ENCODE data around the gene ANGPTL4. TPM values are rescaled to one million over a fixed set of nuclear protein-coding genes. Genes with fewer than 3 reads are reported as not detected.
"Not testable (repeated sequence)": the region's sequence is repeated elsewhere in the genome, so short reads cannot be mapped to it uniquely, and the experiment has no call there.

ANGPTL4 gene
- total RNA-seq, 1 experiment from 2014 or later, result 32.8 TPM

DNA sequence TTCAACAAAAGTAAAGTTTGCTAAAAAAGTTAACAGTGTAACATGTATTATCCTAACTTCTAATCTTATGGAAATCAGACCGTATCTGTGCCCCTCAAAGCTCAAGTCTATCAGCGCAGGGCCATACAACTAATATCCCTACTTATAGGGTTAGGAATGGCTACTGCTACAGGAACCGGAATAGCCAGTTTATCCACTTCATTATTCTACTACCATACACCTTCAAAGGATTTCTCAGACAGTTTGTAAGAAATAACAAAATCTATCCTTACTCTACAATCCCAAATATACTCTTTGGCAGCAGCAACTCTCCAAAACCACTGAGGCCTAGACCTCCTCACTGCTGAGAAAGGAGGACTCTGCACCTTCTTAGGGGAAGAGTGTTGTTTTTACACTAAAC, 21.6 kb downstream of the ANGPTL4 start:
- BruUV-seq (replicated peaks); CTCF ChIA-PET; H3K9me3 Mint-ChIP-seq (ENCODE audit: unreplicated experiment); H3K4me3 Mint-ChIP-seq (ENCODE audit: unreplicated experiment); H3K4me1 Mint-ChIP-seq (ENCODE audit: insufficient read depth, unreplicated experiment); DNase-seq (ENCODE audit: unreplicated experiment); H3K27ac Mint-ChIP-seq (ENCODE audit: low read depth, unreplicated experiment); H3K27me3 Mint-ChIP-seq (ENCODE audit: insufficient read depth, unreplicated experiment); intact Hi-C loops (cut with micrococcal nuclease); H3K36me3 Mint-ChIP-seq (ENCODE audit: insufficient read depth, unreplicated experiment): not testable (repeated sequence)
- POLR2A ChIA-PET, result interaction anchor here (0.7 to 1.0 kb wide), 2 partner anchors 23 to 65 kb away, joined by 3 read pairs; no protein-coding TSS in a partner anchor

DNA sequence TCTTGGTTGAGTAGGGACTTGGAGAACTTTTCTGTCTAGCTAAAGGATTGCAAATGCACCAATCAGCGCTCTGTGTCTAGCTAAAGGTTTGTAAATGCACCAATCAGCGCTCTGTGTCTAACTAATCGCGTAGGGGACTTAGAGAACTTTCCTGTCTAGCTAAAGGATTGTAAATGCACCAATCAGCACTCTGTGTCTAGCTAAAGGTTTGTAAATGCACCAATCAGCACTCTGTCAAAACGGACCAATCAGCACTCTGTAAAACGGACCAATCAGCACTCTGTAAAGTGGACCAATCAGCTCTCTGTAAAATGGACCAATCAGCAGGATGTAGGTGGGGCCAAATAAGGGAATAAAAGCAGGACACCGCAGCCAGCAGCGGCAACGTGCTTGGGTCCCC, 22.5 kb downstream of the ANGPTL4 start:
- H3K4me3 Mint-ChIP-seq (ENCODE audit: unreplicated experiment); H3K9me3 Mint-ChIP-seq (ENCODE audit: unreplicated experiment); H3K4me1 Mint-ChIP-seq (ENCODE audit: insufficient read depth, unreplicated experiment); intact Hi-C loops (cut with micrococcal nuclease); H3K27me3 Mint-ChIP-seq (ENCODE audit: insufficient read depth, unreplicated experiment); BruUV-seq (replicated peaks); H3K36me3 Mint-ChIP-seq (ENCODE audit: insufficient read depth, unreplicated experiment); DNase-seq (ENCODE audit: unreplicated experiment); H3K27ac Mint-ChIP-seq (ENCODE audit: low read depth, unreplicated experiment): not testable (repeated sequence)
- POLR2A ChIA-PET, result interaction anchor here (0.7 to 1.0 kb wide), 2 partner anchors 24 to 66 kb away, joined by 3 read pairs; no protein-coding TSS in a partner anchor
- CTCF ChIA-PET, result interaction anchor here (0.6 kb wide), 1 partner anchor 535 kb away, joined by 3 read pairs; no protein-coding TSS in a partner anchor

DNA sequence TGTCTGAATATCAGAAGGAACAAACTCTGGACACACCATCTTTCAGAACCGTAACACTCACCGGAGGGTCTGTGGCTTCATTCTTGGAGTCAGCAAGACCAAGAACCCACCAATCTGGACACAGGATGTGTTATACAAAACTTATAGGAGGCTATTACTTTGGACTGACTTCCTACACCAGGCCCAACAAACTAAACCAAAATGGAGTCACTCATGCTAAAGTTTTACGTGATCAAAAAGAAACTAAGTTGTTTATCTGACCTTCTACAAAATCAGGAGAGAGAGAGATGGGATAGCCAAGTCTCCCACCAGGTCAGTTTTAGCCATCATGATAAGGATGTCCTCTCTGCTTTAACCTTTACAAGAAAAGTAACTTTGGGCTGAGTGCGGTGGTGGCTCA, 23.0 kb downstream of the ANGPTL4 start:
- POLR2A ChIA-PET, result interaction anchor here (1.2 kb wide), 1 partner anchor 66 kb away, joined by 4 read pairs; the partner anchor contains the start of genes NDUFA7 and RPS28
- peaks cover 8% of the 10 kb centered on the region for H3K36me3 Mint-ChIP-seq (ENCODE audit: insufficient read depth, unreplicated experiment)
- TF ChIP-seq, protein P1, sequence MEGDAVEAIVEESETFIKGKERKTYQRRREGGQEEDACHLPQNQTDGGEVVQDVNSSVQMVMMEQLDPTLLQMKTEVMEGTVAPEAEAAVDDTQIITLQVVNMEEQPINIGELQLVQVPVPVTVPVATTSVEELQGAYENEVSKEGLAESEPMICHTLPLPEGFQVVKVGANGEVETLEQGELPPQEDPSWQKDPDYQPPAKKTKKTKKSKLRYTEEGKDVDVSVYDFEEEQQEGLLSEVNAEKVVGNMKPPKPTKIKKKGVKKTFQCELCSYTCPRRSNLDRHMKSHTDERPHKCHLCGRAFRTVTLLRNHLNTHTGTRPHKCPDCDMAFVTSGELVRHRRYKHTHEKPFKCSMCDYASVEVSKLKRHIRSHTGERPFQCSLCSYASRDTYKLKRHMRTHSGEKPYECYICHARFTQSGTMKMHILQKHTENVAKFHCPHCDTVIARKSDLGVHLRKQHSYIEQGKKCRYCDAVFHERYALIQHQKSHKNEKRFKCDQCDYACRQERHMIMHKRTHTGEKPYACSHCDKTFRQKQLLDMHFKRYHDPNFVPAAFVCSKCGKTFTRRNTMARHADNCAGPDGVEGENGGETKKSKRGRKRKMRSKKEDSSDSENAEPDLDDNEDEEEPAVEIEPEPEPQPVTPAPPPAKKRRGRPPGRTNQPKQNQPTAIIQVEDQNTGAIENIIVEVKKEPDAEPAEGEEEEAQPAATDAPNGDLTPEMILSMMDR (IDR thresholded peaks at IDR 0.05; ENCODE audit: unreplicated experiment), result no peak
- no peaks in the 10 kb centered on the region for H3K4me1 Mint-ChIP-seq (ENCODE audit: insufficient read depth, unreplicated experiment)
- intact Hi-C loops (cut with micrococcal nuclease), result no loop called here
- no peaks in the 10 kb centered on the region for H3K9me3 Mint-ChIP-seq (ENCODE audit: unreplicated experiment)
- no peak overlapping the region for H3K4me3 Mint-ChIP-seq (ENCODE audit: unreplicated experiment)
- no peaks in the 10 kb centered on the region for H3K27me3 Mint-ChIP-seq (ENCODE audit: insufficient read depth, unreplicated experiment)
- CTCF ChIA-PET, result interaction anchor here (0.7 to 1.2 kb wide), 2 partner anchors 8 to 21 kb away, joined by 3 read pairs; no protein-coding TSS in a partner anchor
- H3K27ac Mint-ChIP-seq (ENCODE audit: low read depth, unreplicated experiment), result no peak overlapping the region
- BruUV-seq (replicated peaks), result no TSS peak
- DNase-seq (ENCODE audit: unreplicated experiment), result no peak

DNA sequence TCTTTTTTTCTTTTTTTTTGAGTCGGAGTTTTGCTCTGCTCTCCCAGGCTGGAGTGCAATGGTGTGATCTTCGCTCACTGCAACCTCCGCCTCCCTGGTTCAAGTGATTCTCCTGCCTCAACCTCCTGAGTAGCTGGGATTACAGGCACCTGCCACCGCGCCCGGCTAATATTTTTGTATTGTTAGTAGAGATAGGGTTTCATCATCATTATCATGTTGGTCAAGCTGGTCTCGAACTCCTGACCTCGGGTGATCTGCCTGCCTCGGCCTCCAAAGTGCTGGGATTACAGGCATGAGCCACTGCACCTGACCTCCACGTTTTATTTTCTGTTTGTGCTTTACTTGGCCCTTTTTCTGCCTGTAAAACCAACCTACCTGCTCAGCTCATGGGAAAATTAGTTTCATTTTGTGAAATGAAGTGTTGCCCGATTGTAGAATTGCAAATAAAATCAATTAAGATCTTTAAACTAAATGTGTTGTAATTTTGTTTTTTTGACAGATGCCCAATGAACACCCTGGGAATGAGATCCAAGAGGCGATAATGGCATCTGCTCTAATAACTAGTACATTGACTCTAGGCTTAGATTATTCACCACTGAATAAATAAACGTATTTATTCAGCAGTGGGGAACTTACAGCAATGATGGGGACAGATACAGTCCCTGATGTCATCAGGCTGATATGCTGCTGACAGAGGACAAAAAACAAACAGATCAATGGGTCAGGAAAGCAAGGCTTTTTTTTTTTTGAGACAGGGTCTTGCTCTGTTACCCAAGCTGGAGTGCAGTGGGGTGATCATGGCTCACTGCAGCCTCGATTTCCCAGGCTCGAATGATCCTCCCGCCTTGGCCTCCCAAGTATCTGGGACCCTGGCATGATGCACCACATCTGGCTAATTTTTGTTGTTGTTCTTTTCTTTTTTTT, 24.0 kb downstream of the ANGPTL4 start:
- Mint-ChIP-seq H3K4me1 (ENCODE audit: insufficient read depth, unreplicated experiment) (peaks cover 2% of the 10 kb centered on the region), H3K36me3 (ENCODE audit: insufficient read depth, unreplicated experiment) (peaks cover 11% of the 10 kb centered on the region), H3K4me3 (ENCODE audit: unreplicated experiment) (no peak overlapping the region), H3K9me3 (ENCODE audit: unreplicated experiment) (no peaks in the 10 kb centered on the region), H3K27ac (ENCODE audit: low read depth, unreplicated experiment) (no peak overlapping the region), H3K27me3 (ENCODE audit: insufficient read depth, unreplicated experiment) (no peaks in the 10 kb centered on the region)
- POLR2A ChIA-PET, result interaction anchor here (0.7 to 1.2 kb wide), 2 partner anchors 28 to 67 kb away, joined by 3 to 4 read pairs; partner anchors contain the start of genes NDUFA7 and RPS28
- CTCF ChIA-PET, result interaction anchor here (0.6 to 1.2 kb wide), 4 partner anchors 9 to 850 kb away, joined by 3 to 4 read pairs (median 3); no protein-coding TSS in a partner anchor
- TSS peak; percentile 6 for BruUV-seq (replicated peaks)
- intact Hi-C loops (cut with micrococcal nuclease), result no loop called here
- TF ChIP-seq, protein P1 (IDR thresholded peaks at IDR 0.05; ENCODE audit: unreplicated experiment), result no peak
- DNase-seq (ENCODE audit: unreplicated experiment), result no peak

DNA sequence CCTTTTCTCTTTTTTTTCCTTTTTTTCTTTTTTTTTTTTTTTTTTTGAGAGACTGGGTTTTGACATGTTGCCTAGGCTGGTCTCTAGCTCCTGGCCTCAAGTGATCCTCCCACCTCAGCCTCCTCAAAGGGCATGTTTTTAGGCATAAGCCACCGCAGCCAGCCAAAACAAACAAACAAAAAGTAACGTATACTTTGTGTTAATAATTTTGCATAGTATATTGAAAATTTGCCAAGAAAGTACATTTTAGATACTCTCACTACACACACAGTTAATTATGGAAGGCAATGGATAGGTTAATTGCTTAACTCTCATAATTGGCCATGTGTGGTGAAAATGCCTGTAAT, 24.6 kb downstream of the ANGPTL4 start:
- intact Hi-C loops (cut with micrococcal nuclease), result no loop called here
- Mint-ChIP-seq H3K9me3 (ENCODE audit: unreplicated experiment) (no peaks in the 10 kb centered on the region), H3K27me3 (ENCODE audit: insufficient read depth, unreplicated experiment) (no peaks in the 10 kb centered on the region), H3K4me1 (ENCODE audit: insufficient read depth, unreplicated experiment) (peaks cover 7% of the 10 kb centered on the region), H3K36me3 (ENCODE audit: insufficient read depth, unreplicated experiment) (peaks cover 15% of the 10 kb centered on the region), H3K4me3 (ENCODE audit: unreplicated experiment) (no peak overlapping the region), H3K27ac (ENCODE audit: low read depth, unreplicated experiment) (no peak overlapping the region)
- ChIA-PET POLR2A (interaction anchor here (2.3 kb wide), 1 partner anchor 23 kb away, joined by 31 read pairs; the partner anchor contains the start of gene ANGPTL4), CTCF (interaction anchor here (0.6 to 0.7 kb wide), 3 partner anchors 102 to 851 kb away, joined by 3 to 4 read pairs (median 3); no protein-coding TSS in a partner anchor)
- BruUV-seq (replicated peaks), result no TSS peak
- DNase-seq (ENCODE audit: unreplicated experiment), result no peak
- TF ChIP-seq, protein P1 (IDR thresholded peaks at IDR 0.05; ENCODE audit: unreplicated experiment), result no peak

Measured in MCF 10A (cell line).